ENCODE measurements around the gene ERG28. TPM values are rescaled to one million over a fixed set of nuclear protein-coding genes. Genes with fewer than 3 reads are reported as not detected.

ERG28 gene
- total RNA-seq = 5.5 and 10.0 TPM in 2 replicates

DNA sequence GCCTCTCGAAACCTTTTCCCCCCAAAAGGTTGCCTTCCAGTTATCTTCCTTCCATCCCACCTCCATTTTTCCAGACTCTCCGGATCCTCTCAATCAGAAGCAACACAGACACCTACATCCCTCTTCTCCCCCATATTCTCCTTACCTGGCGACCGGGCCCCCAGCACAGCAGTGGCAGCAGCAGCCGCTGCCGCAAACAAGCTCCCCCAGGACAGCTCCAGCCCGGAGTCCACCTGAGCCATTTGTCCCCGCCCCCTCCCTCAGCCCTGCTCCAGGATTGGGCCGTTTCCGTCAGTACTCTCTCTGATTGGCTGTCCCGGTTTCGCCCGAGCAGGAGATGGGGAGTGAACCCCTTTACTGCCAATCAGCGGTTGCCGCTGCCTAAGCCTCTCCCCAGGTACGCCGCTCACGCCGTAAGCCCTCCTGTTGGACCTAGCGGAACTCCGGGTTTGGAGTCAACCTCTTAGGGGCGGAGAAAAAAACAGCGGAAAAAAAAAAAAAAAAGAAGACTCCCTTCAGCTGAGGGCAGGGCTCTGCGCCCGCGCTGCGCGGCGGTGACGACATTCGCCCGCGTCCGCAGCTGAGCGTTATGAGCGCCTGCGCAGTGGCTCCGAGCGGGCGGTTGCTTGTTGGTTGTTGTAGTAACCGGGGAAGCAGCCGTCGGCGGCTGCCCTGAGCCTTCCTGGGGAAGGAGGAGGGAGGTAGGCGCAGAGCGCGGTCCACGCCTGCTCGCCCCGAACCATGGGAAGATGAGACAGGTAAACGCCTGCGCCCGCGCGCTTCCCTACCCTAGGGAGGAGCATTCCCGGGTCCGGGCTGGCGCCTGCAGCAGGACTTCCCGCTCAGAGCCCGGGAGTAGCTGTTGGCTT lies at the start of gene ERG28, which contains the start of gene TTLL5:
Gene ERG28, minus strand, starts transcription at position 247 of the 869 bp plus-strand sequence. CDS start 3,374 bp downstream, outside the sequence.
Gene TTLL5, plus strand, starts transcription at position 617 of the 869 bp plus-strand sequence. CDS start 1,904 bp downstream, outside the sequence.

Other genes with a start within 250 kb of the ERG28 start
- 41.3 and 127 TPM in 2 replicates for gene JDP2, start 232.9 kb downstream of the ERG28 start, total RNA-seq
- gene BATF, start 138.4 kb downstream of the ERG28 start, total RNA-seq = not detected in 2 replicates
- 1.8 and 2.0 TPM in 2 replicates for gene FLVCR2, start 82.3 kb downstream of the ERG28 start, total RNA-seq
- 25.3 and 25.6 TPM in 2 replicates for gene TTLL5, start 370 bp upstream of the ERG28 start, total RNA-seq